SK-N-SH (cell line): Measurements from ENCODE around the gene STXBP1. TPM values are rescaled to one million over a fixed set of nuclear protein-coding genes. Genes with fewer than 3 reads are reported as not detected.
A peak's percentile ranks its signal among the peaks of the same experiment; 100 is the strongest.

Experiments used
- CTCF ChIA-PET: fragments of 300-600, 350-600 bp; formaldehyde crosslinking; extraction: SDS; loops from one replicate; lab custom pipeline; 2021; lab: Yijun Ruan, JAX
- POLR2A ChIA-PET: fragments of 350-600 bp; sonication (Branson Sonifier 250); formaldehyde crosslinking; extraction: SDS; loops from one replicate; lab custom pipeline; 2020; ENCODE audit warnings: antibody characterized with exemption, inconsistent platforms; lab: Yijun Ruan, JAX
- DNase-seq: peaks from one replicate; pipeline ENCODE4 v3.0.0; 2012
- H2AFZ ChIP-seq: fragments of 200-600 bp; sonication (generic); 2 replicates; pipeline ENCODE4 v1.8.1; 2016; ENCODE audit warnings: antibody characterized with exemption, mild to moderate bottlenecking, low read depth
- H3F3A ChIP-seq: fragments of 200-600 bp; sonication (generic); replicated peaks from 2 replicates; pipeline ENCODE3; 2016; ENCODE audit warnings: antibody characterized with exemption, mild to moderate bottlenecking; ENCODE audit not compliant: insufficient read depth
- H3K27ac ChIP-seq, 2 experiments: fragments of 200-500 bp in 1 of 2; fragments of 200-600 bp in 1 of 2; sonication (Bioruptor generic) in 1 of 2; sonication (generic), shearing (Covaris generic) in 1 of 2; 2 replicates each; pipeline versions ENCODE4 v1.5.1 to v1.6.1; 2014 to 2016; ENCODE audit warnings: low read depth in 2 of 2, inconsistent platforms in 1 of 2, low read length in 1 of 2, mild to moderate bottlenecking in 1 of 2, mixed read lengths in 1 of 2
- H3K27me3 ChIP-seq: fragments of 200-600 bp; sonication (generic), shearing (Covaris generic); 2 replicates; pipeline ENCODE4 v1.6.1; 2016; ENCODE audit warnings: mixed run types; ENCODE audit not compliant: insufficient read depth
- H3K36me3 ChIP-seq, 2 experiments: fragments of 200-500 bp in 1 of 2; fragments of 200-600 bp in 1 of 2; sonication (Bioruptor generic) in 1 of 2; sonication (generic) in 1 of 2; replicated peaks in 1 of 2; 2 replicates each; pipeline versions ENCODE3 to v1.5.1; 2014 to 2016; ENCODE audit warnings: low read length in 1 of 2, mild to moderate bottlenecking in 1 of 2; ENCODE audit not compliant: insufficient read depth in 2 of 2, control insufficient read depth in 1 of 2
- H3K4me1 ChIP-seq, 2 experiments: fragments of 200-500 bp in 1 of 2; fragments of 200-600 bp in 1 of 2; sonication (Bioruptor generic) in 1 of 2; sonication (generic), shearing (Covaris generic) in 1 of 2; 2 replicates each; pipeline versions ENCODE4 v1.5.1 to v1.6.1; 2014 to 2016; ENCODE audit warnings: low read depth in 1 of 2, low read length in 1 of 2, mixed run types in 1 of 2; ENCODE audit not compliant: insufficient read depth in 2 of 2, control insufficient read depth in 1 of 2
- H3K4me2 ChIP-seq: fragments of 200-600 bp; sonication (generic), shearing (Covaris generic); 2 replicates; pipeline ENCODE4 v1.6.1; 2017; ENCODE audit warnings: mixed run types
- H3K4me3 ChIP-seq, 2 experiments: fragments of 200-500 bp in 1 of 2; fragments of 200-600 bp in 1 of 2; sonication (Bioruptor generic) in 1 of 2; sonication (generic), shearing (Covaris generic) in 1 of 2; 2 replicates each; pipeline versions ENCODE4 v1.5.1 to v1.8.1; 2014 to 2016; ENCODE audit warnings: low read depth in 2 of 2, inconsistent platforms in 1 of 2, low read length in 1 of 2, mild to moderate bottlenecking in 1 of 2, mixed read lengths in 1 of 2, moderate library complexity in 1 of 2
- H3K79me2 ChIP-seq: fragments of 200-600 bp; sonication (generic); 2 replicates; pipeline ENCODE4 v1.8.1; 2017; ENCODE audit warnings: mild to moderate bottlenecking; ENCODE audit not compliant: insufficient read depth
- H3K9ac ChIP-seq: fragments of 200-600 bp; sonication (generic); 2 replicates; pipeline ENCODE4 v1.6.1; 2017; ENCODE audit warnings: mixed run types
- H3K9me2 ChIP-seq: fragments of 200-600 bp; sonication (generic); 2 replicates; pipeline ENCODE4 v1.6.1; 2017; ENCODE audit warnings: mixed run types
- H3K9me3 ChIP-seq: fragments of 200-600 bp; sonication (generic); 2 replicates; pipeline ENCODE4 v1.6.1; 2017; ENCODE audit warnings: mixed run types, mild to moderate bottlenecking, moderate library complexity
- H4K20me1 ChIP-seq: fragments of 200-600 bp; sonication (generic); 2 replicates; pipeline ENCODE4 v1.6.1; 2017; ENCODE audit warnings: mild to moderate bottlenecking, mixed run types; ENCODE audit not compliant: insufficient read depth
- CHD2 ChIP-seq: fragments of 150-350 bp; IDR thresholded peaks from 2 replicates; pipeline ENCODE4 v1.6.1; 2018; ENCODE audit warnings: low read length; ENCODE audit not compliant: partially characterized antibody
- FOSL2 ChIP-seq: IDR thresholded peaks from 2 replicates; pipeline ENCODE4 v1.4.0; 2012; ENCODE audit warnings: low read depth, mild to moderate bottlenecking, moderate library complexity, borderline replicate concordance
- GATA2 ChIP-seq: sonication (generic); formaldehyde crosslinking; IDR thresholded peaks from 2 replicates; pipeline ENCODE4 v1.5.0; 2020; ENCODE audit warnings: mild to moderate bottlenecking, missing genetic modification reagents
- NFIC ChIP-seq: IDR thresholded peaks from 2 replicates; pipeline ENCODE4 v1.4.0; 2012; ENCODE audit warnings: borderline replicate concordance
- POLR2AphosphoS5 ChIP-seq: IDR thresholded peaks from 2 replicates; pipeline ENCODE4 v1.6.1; 2012; ENCODE audit warnings: low read depth, low read length
- RAD21 ChIP-seq: IDR thresholded peaks from 2 replicates; pipeline ENCODE4 v1.6.1; 2012; ENCODE audit warnings: mild to moderate bottlenecking, low read length
- RCOR1 ChIP-seq: fragments of 150-350 bp; IDR thresholded peaks from 2 replicates; pipeline ENCODE4 v1.6.1; 2017; ENCODE audit warnings: antibody characterized with exemption, low read length
- RFX5 ChIP-seq: IDR thresholded peaks from 2 replicates; pipeline ENCODE4 v1.6.1; 2012; ENCODE audit warnings: mild to moderate bottlenecking, improper control_type of control experiment, low read length
- TCF12 ChIP-seq: IDR thresholded peaks from 2 replicates; pipeline ENCODE4 v1.4.0; 2012
- WGBS: methylation state at CpG from one replicate; pipeline ENCODE4 v1.1.6; 2017; ENCODE audit warnings: low lambda C conversion rate; 5-methylcytosine and 5-hydroxymethylcytosine counted together
- polyA plus RNA-seq, 3 experiments: library from polyadenylated mRNA; depleted of rRNA; stranded (reverse); fragments of >200 nt; gene quantifications; 2 replicates each; pipeline ENCODE4 v1.2.3, GENCODE V29; 2012
- TF ChIP-seq, protein P1 (sequence below): IDR thresholded peaks from 2 replicates; pipeline ENCODE4 v1.6.1; 2012; ENCODE audit warnings: mild to moderate bottlenecking, low read depth, low read length, moderate library complexity

The STXBP1 gene
- polyA plus RNA-seq, 1 of the 3 experiments (the other 2 are of a cell fraction) = 44.3 TPM

DNA sequence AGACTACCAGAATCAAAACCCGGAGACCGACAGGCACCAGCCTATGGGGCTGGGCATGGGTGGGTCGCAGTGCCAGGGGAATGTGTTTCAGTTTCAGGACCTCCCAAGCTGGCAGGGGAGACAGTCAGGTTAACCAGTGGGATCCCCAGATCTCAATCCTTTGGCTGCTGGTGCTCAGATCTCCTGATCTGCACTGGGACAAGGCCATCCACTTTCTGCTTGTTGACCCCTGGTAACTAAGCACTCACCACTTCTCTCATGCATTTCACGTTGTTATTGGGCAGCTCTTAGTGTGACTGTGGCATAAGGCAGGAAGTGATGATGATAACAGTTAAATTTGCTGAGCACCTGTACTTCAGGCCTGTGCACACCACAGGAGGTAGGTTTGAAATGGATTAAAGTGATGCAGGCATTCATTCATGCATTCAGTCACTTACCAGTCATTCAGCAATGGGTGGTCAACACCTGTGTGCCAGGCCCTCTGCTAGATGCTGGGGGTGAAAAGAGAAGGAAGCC lies 42.1 kb upstream of the STXBP1 start:
- Histone ChIP-seq H3K36me3 (peaks cover 0 to 11% of the 10 kb centered on the region in 2 experiments), H3F3A (peaks cover 15% of the 10 kb centered on the region), H3K4me3 (peak overlapping the region; percentile 49 to 61; a peak in 3 of 4 replicates), H3K4me1 (peaks cover 27 to 40% of the 10 kb centered on the region in 2 experiments), H3K9ac (peak overlapping the region; percentile 93), H3K4me2 (peak overlapping the region; percentile 91), H3K79me2 (peaks cover 48% of the 10 kb centered on the region), H3K27me3 (no peaks in the 10 kb centered on the region), H3K27ac (peak overlapping the region; percentile 83 to 86), H4K20me1 (peaks cover 18% of the 10 kb centered on the region; the same call in 1 of the 2 replicates), H3K9me2 (no peaks in the 10 kb centered on the region), H2AFZ (no peak overlapping the region), H3K9me3 (no peaks in the 10 kb centered on the region)
- POLR2A ChIA-PET = interaction anchor here (0.5 kb wide), 1 partner anchor 70 kb away, joined by 4 read pairs; no protein-coding TSS in a partner anchor
- no peak for DNase-seq
- WGBS = 52% methylated on average over 4 of the region's 4 CpGs
- TF ChIP-seq FOSL2 (no peak), GATA2 (no peak), RFX5 (peak; percentile 76), POLR2AphosphoS5 (no peak), TCF12 (no peak), CHD2 (no peak)
- TF ChIP-seq, protein P1, sequence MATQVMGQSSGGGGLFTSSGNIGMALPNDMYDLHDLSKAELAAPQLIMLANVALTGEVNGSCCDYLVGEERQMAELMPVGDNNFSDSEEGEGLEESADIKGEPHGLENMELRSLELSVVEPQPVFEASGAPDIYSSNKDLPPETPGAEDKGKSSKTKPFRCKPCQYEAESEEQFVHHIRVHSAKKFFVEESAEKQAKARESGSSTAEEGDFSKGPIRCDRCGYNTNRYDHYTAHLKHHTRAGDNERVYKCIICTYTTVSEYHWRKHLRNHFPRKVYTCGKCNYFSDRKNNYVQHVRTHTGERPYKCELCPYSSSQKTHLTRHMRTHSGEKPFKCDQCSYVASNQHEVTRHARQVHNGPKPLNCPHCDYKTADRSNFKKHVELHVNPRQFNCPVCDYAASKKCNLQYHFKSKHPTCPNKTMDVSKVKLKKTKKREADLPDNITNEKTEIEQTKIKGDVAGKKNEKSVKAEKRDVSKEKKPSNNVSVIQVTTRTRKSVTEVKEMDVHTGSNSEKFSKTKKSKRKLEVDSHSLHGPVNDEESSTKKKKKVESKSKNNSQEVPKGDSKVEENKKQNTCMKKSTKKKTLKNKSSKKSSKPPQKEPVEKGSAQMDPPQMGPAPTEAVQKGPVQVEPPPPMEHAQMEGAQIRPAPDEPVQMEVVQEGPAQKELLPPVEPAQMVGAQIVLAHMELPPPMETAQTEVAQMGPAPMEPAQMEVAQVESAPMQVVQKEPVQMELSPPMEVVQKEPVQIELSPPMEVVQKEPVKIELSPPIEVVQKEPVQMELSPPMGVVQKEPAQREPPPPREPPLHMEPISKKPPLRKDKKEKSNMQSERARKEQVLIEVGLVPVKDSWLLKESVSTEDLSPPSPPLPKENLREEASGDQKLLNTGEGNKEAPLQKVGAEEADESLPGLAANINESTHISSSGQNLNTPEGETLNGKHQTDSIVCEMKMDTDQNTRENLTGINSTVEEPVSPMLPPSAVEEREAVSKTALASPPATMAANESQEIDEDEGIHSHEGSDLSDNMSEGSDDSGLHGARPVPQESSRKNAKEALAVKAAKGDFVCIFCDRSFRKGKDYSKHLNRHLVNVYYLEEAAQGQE = no peak
- CTCF ChIA-PET = interaction anchor here (1.0 to 2.0 kb wide), 5 partner anchors 9 to 165 kb away, joined by 3 to 9 read pairs (median 4); no protein-coding TSS in a partner anchor

DNA sequence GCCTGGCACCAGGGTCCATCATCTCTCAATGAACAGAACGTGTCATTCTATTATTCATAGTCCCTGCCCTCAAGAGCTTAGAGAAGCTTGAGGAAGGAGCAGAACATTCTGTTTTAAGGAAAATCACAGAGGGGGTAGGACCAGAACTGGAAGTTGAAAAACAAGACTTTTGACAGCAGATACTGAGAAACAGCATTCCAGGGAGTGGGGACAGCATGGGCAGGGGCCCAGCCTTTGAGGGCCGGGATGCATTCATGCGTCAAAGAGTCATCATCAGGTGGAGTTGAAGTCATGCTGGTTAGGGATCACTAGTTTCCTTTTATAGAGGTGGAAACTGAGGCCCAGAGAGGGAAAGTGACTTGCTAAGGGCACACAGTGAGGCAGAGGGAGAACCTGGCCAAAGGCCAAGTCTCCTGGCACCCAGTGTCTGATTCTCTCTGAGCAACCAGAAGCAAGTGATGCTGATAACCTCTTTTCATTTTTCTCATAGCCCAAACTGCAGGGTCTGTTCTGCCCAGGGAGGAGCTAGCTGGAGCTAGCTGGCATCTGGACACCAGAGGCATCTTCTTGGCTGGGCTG lies 41.5 kb upstream of the STXBP1 start:
- no peak for TF ChIP-seq RAD21
- TF ChIP-seq, protein P1 = no peak
- TF ChIP-seq GATA2 = peak; percentile 34; the same call in 1 of the 2 replicates
- peak; percentile 57 for TF ChIP-seq NFIC
- peak; percentile 53; the same call in 1 of the 2 replicates for TF ChIP-seq RCOR1
- Histone ChIP-seq H2AFZ (no peak overlapping the region), H3K79me2 (peaks cover 41% of the 10 kb centered on the region), H3K9me2 (no peaks in the 10 kb centered on the region), H3K9me3 (no peaks in the 10 kb centered on the region), H3K27ac (peak overlapping the region; percentile 83 to 86; a peak in 3 of 4 replicates), H3K27me3 (no peaks in the 10 kb centered on the region), H3K4me2 (peak overlapping the region; percentile 91; the same call in 1 of the 2 replicates), H3K4me1 (peaks cover 28 to 40% of the 10 kb centered on the region in 2 experiments), H3K9ac (no peak overlapping the region), H3K36me3 (peaks cover 0 to 4% of the 10 kb centered on the region in 2 experiments), H4K20me1 (peaks cover 14% of the 10 kb centered on the region; the same call in 1 of the 2 replicates), H3K4me3 (no peak overlapping the region), H3F3A (peaks cover 11% of the 10 kb centered on the region)
- peak; percentile 74 for DNase-seq
- WGBS = 89% methylated on average over 3 of the region's 3 CpGs
- ChIA-PET POLR2A (interaction anchor here (0.7 kb wide), 1 partner anchor 8 kb away, joined by 3 read pairs; no protein-coding TSS in a partner anchor), CTCF (interaction anchor here (1.4 to 2.0 kb wide), 2 partner anchors 12 to 67 kb away, joined by 5 to 9 read pairs; no protein-coding TSS in a partner anchor)
